ENCODE data around the gene SOD3.

GRCh38 chr4:24748758-24749350 lies 46.5 kb upstream of the SOD3 start:
- TF ChIP-seq MAX (IDR thresholded peaks at IDR 0.05) (no peak), REST (IDR thresholded peaks at IDR 0.05; ENCODE audit: borderline replicate concordance in 1 of 2, low read depth in 1 of 2, low read length in 2 of 2) (no peak), SMAD3 (CRISPR knock-in tag; IDR thresholded peaks at IDR 0.05) (no peak), ZNF598 (CRISPR knock-in tag; IDR thresholded peaks at IDR 0.05; ENCODE audit: borderline replicate concordance) (no peak), CAMTA2 (CRISPR knock-in tag; IDR thresholded peaks at IDR 0.05; ENCODE audit: borderline replicate concordance) (no peak), POLR2AphosphoS2 (IDR thresholded peaks at IDR 0.05; ENCODE audit: low read depth, low read length) (no peak), EP300 (IDR thresholded peaks at IDR 0.05; ENCODE audit: low read depth in 2 of 2, low read length in 2 of 2) (no peak), EP300 (CRISPR knock-in tag; IDR thresholded peaks at IDR 0.05; ENCODE audit: borderline replicate concordance) (no peak)
